Small intestine (tissue), 7 donors: ENCODE measurements around the gene TSPAN18. TPM values are rescaled to one million over a fixed set of nuclear protein-coding genes. Genes with fewer than 3 reads are reported as not detected.

Experiments used
- DNase-seq, 2 donors: peaks; one replicate each; pipeline versions ENCODE4 v3.0.0 to v3.0.0-alpha.2; 2013
- FAIRE-seq: peaks from 2 replicates; lab custom pipeline; 2012; peaks lifted over from hg19 to GRCh38; lab: Jason Lieb, UNC
- H3K27ac ChIP-seq, 3 donors: one replicate each; pipeline ENCODE4 v1.5.1; 2013; ENCODE audit warnings: low read length in 2 of 3, mild to moderate bottlenecking in 2 of 3, control low read depth in 1 of 3, inconsistent platforms in 1 of 3, low read depth in 1 of 3, moderate library complexity in 1 of 3
- H3K27me3 ChIP-seq, 3 donors: one replicate each; pipeline ENCODE4 v1.6.1; 2013; ENCODE audit warnings: low read length in 3 of 3, inconsistent platforms in 1 of 3; ENCODE audit not compliant: control insufficient read depth in 3 of 3, insufficient read depth in 3 of 3
- H3K36me3 ChIP-seq, 3 donors: one replicate each; pipeline ENCODE4 v1.6.1; 2013; ENCODE audit warnings: low read length in 3 of 3, inconsistent platforms in 1 of 3, low read depth in 1 of 3, mild to moderate bottlenecking in 1 of 3, moderate library complexity in 1 of 3; ENCODE audit not compliant: control insufficient read depth in 3 of 3, insufficient read depth in 2 of 3
- H3K4me1 ChIP-seq, 3 donors: one replicate each; pipeline ENCODE4 v1.6.1; 2013; ENCODE audit warnings: low read length in 2 of 3, inconsistent platforms in 1 of 3, low read depth in 1 of 3, mild to moderate bottlenecking in 1 of 3, moderate library complexity in 1 of 3; ENCODE audit not compliant: control insufficient read depth in 3 of 3, insufficient read depth in 2 of 3
- H3K4me3 ChIP-seq, 3 donors: one replicate each; pipeline ENCODE4 v1.5.1; 2013; ENCODE audit warnings: low read length in 3 of 3, control low read depth in 1 of 3, inconsistent platforms in 1 of 3, low read depth in 1 of 3, mild to moderate bottlenecking in 1 of 3, moderate library complexity in 1 of 3
- H3K9me3 ChIP-seq, 2 donors: one replicate each; pipeline ENCODE4 v1.6.1; 2013; ENCODE audit warnings: low read depth in 1 of 2, low read length in 1 of 2; ENCODE audit not compliant: control insufficient read depth in 2 of 2, insufficient read depth in 1 of 2
- WGBS, 3 donors: extraction: QIAGEN DNeasy Blood & Tissue Kit; methylation state at CpG; one replicate each; pipeline ENCODE4 v1.1.7; 2013; 5-methylcytosine and 5-hydroxymethylcytosine counted together
- polyA plus RNA-seq, 4 donors: library from polyadenylated mRNA; stranded (reverse) in 3 of 4; unstranded in 1 of 4; fragments of 200-250 nt in 3 of 4; fragments of 120-200 nt in 1 of 4; gene quantifications; one replicate each; pipeline versions ENCODE4 v1.2.1 to v1.2.3, GENCODE V29; 2013
- donor health status: healthy with polysubstance abuse.
- donor health status: control.
- donor health status: control.
- donor health status: Bipolar disorder and iron deficiency.
- donor health status: healthy.

TSPAN18 gene
- polyA plus RNA-seq, 4 donors: 1.1 to 45.2 (median 8.8) TPM; not detected in 1

- no peaks in the 10 kb centered on the region for H3K27me3 ChIP-seq
- peaks cover 0 to 56% (median 0%) of the 10 kb centered on the region in 3 donors for H3K36me3 ChIP-seq
- peaks cover 0 to 40% (median 0%) of the 10 kb centered on the region in 3 donors for H3K4me1 ChIP-seq
- H3K9me3 ChIP-seq: no peaks in the 10 kb centered on the region
- DNase-seq (no peak), FAIRE-seq (no peak)
- no peak overlapping the region for H3K4me3 ChIP-seq
- no peak overlapping the region for H3K27ac ChIP-seq
- 88 to 96% (median 94%) methylated on average over 9 of the region's 9 CpGs for WGBS, 3 donors
These were observed 214.1 kb downstream of the TSPAN18 start for GRCh38 chr11:44940835-44941234.

GRCh38 chr11:44941259-44942021, 214.7 kb downstream of the TSPAN18 start:
- peaks cover 0 to 38% (median 0%) of the 10 kb centered on the region in 3 donors for H3K4me1 ChIP-seq
- H3K9me3 ChIP-seq: no peaks in the 10 kb centered on the region
- no peak overlapping the region for H3K4me3 ChIP-seq
- 74 to 80% (median 75%) methylated on average over 12 of the region's 12 CpGs for WGBS, 3 donors
- H3K36me3 ChIP-seq: peaks cover 0 to 60% (median 0%) of the 10 kb centered on the region in 3 donors
- no peak overlapping the region for H3K27ac ChIP-seq
- no peak for FAIRE-seq
- no peaks in the 10 kb centered on the region for H3K27me3 ChIP-seq
- DNase-seq: no peak

- FAIRE-seq: no peak
These were observed 215.5 kb downstream of the TSPAN18 start for GRCh38 chr11:44942029-44942955.

GRCh38 chr11:44943118-44943517, 216.4 kb downstream of the TSPAN18 start:
- peak; percentile 40 to 66 for DNase-seq
- FAIRE-seq: no peak
- Histone ChIP-seq H3K27me3 (no peaks in the 10 kb centered on the region), H3K36me3 (peaks cover 0 to 51% (median 0%) of the 10 kb centered on the region in 3 donors), H3K27ac (no peak overlapping the region), H3K4me1 (peaks cover 0 to 33% (median 0%) of the 10 kb centered on the region in 3 donors), H3K9me3 (no peaks in the 10 kb centered on the region), H3K4me3 (no peak overlapping the region)
- WGBS, 3 donors: 17 to 38% (median 23%) methylated on average over 7 of the region's 7 CpGs

More at GRCh38 chr11:44942029-44942955, 215.5 kb downstream of the TSPAN18 start:
- Histone ChIP-seq H3K4me1 (peaks cover 0 to 33% (median 0%) of the 10 kb centered on the region in 3 donors), H3K4me3 (no peak overlapping the region), H3K27ac (no peak overlapping the region), H3K36me3 (peaks cover 0 to 58% (median 0%) of the 10 kb centered on the region in 3 donors), H3K27me3 (no peaks in the 10 kb centered on the region), H3K9me3 (no peaks in the 10 kb centered on the region)
- DNase-seq: peak in 1 of 2 donors; percentile 57
- 77 to 83% (median 83%) methylated on average over 10 of the region's 10 CpGs for WGBS, 3 donors

- DNase-seq: peak in 1 of 2 donors; percentile 49
- 31 to 58% (median 44%) methylated on average over 7 of the region's 7 CpGs for WGBS, 3 donors
- no peak overlapping the region for H3K4me3 ChIP-seq
- H3K27me3 ChIP-seq: no peaks in the 10 kb centered on the region
- H3K36me3 ChIP-seq: peaks cover 0 to 46% (median 0%) of the 10 kb centered on the region in 3 donors
- no peaks in the 10 kb centered on the region for H3K9me3 ChIP-seq
- peaks cover 0 to 33% (median 0%) of the 10 kb centered on the region in 3 donors for H3K4me1 ChIP-seq
- H3K27ac ChIP-seq: no peak overlapping the region
- no peak for FAIRE-seq
These were observed 216.9 kb downstream of the TSPAN18 start for GRCh38 chr11:44943696-44944095.

- H3K4me1 ChIP-seq: peaks cover 0 to 36% (median 0%) of the 10 kb centered on the region in 3 donors
- no peak overlapping the region for H3K4me3 ChIP-seq
- DNase-seq (no peak), FAIRE-seq (no peak)
- no peak overlapping the region for H3K27ac ChIP-seq
- H3K36me3 ChIP-seq: peaks cover 0 to 44% (median 0%) of the 10 kb centered on the region in 3 donors
- H3K9me3 ChIP-seq: no peaks in the 10 kb centered on the region
- 60 to 69% (median 63%) methylated on average over 7 of the region's 7 CpGs for WGBS, 3 donors
- no peaks in the 10 kb centered on the region for H3K27me3 ChIP-seq
These were observed 217.6 kb downstream of the TSPAN18 start for GRCh38 chr11:44944181-44944852.

GRCh38 chr11:44944853-44945235, 218.1 kb downstream of the TSPAN18 start:
- H3K27ac ChIP-seq: no peak overlapping the region
- no peak for FAIRE-seq
- 46 to 55% (median 49%) methylated on average over 3 of the region's 3 CpGs for WGBS, 3 donors
- DNase-seq: no peak
- no peaks in the 10 kb centered on the region for H3K9me3 ChIP-seq
- peaks cover 0 to 43% (median 0%) of the 10 kb centered on the region in 3 donors for H3K36me3 ChIP-seq
- H3K4me3 ChIP-seq: no peak overlapping the region
- H3K27me3 ChIP-seq: no peaks in the 10 kb centered on the region
- peaks cover 0 to 37% (median 0%) of the 10 kb centered on the region in 3 donors for H3K4me1 ChIP-seq
